A549 (cell line): ENCODE measurements around the gene LMF1. TPM values are rescaled to one million over a fixed set of nuclear protein-coding genes. Genes with fewer than 3 reads are reported as not detected.

ENCODE experiments used
- ATAC-seq, 2 experiments: fragments of 200-7000 bp in 1 of 2; fragments of >200 bp in 1 of 2; cut with Nextera tagmentation in 1 of 2; cut with Tn5 transposase in 1 of 2; 3 replicates each; pipeline versions ENCODE4 v1.8.0 to v1.9.1; 2018 to 2020; ENCODE audit warnings: mild to moderate bottlenecking in 1 of 2, moderate library complexity in 1 of 2
- CTCF ChIA-PET: fragments of 300-600 bp; sonication (Branson Sonifier 250); formaldehyde crosslinking; extraction: SDS; loops from one replicate; lab custom pipeline; 2021; ENCODE audit warnings: antibody characterized with exemption, inconsistent platforms; lab: Yijun Ruan, JAX
- POLR2A ChIA-PET: fragments of 350-600 bp; formaldehyde crosslinking; extraction: SDS; loops from one replicate; lab custom pipeline; 2021; ENCODE audit warnings: antibody characterized with exemption, inconsistent platforms; lab: Yijun Ruan, JAX
- DNase-seq, 2 experiments: peaks; one replicate each; pipeline versions ENCODE4 v3.0.0 to v3.0.0-alpha.2; 2011 to 2016; ENCODE audit warnings: low read depth in 1 of 2, low spot score in 1 of 2
- FAIRE-seq: peaks from 2 replicates; lab custom pipeline; 2011; peaks lifted over from hg19 to GRCh38; lab: Jason Lieb, UNC
- H3K27ac ChIP-seq, 2 experiments: fragments of >200 bp; sonication (Bioruptor Twin); formaldehyde crosslinking; 3 replicates each; pipeline ENCODE4 v1.5.1; 2016 to 2017
- H3K4me1 ChIP-seq: fragments of >200 bp; sonication (Bioruptor Twin); formaldehyde crosslinking; 3 replicates; pipeline ENCODE4 v1.6.1; 2016
- H3K4me2 ChIP-seq: fragments of >200 bp; sonication (Bioruptor Twin); formaldehyde crosslinking; 3 replicates; pipeline ENCODE4 v1.6.1; 2016
- H3K4me3 ChIP-seq: fragments of >200 bp; sonication (Bioruptor Twin); formaldehyde crosslinking; 3 replicates; pipeline ENCODE4 v1.5.1; 2016
- H3K9me3 ChIP-seq: fragments of >200 bp; sonication (Bioruptor Twin); formaldehyde crosslinking; 3 replicates; pipeline ENCODE4 v1.6.1; 2016
- BHLHE40 ChIP-seq: IDR thresholded peaks from 2 replicates; pipeline ENCODE4 v1.6.1; 2012; ENCODE audit warnings: low read depth, low read length, inconsistent platforms
- CBX2 ChIP-seq: fragments of 200-600 bp; sonication (generic); IDR thresholded peaks from 2 replicates; pipeline ENCODE4 v1.6.1; 2016; ENCODE audit warnings: low read depth, mild to moderate bottlenecking, borderline replicate concordance
- CBX8 ChIP-seq: fragments of 200-600 bp; sonication (generic); IDR thresholded peaks from 2 replicates; pipeline ENCODE4 v1.6.1; 2016
- CHD4 ChIP-seq: fragments of 200-600 bp; sonication (generic); IDR thresholded peaks from 2 replicates; pipeline ENCODE4 v1.6.1; 2016; ENCODE audit warnings: antibody characterized with exemption, mild to moderate bottlenecking, borderline replicate concordance
- E2F6 ChIP-seq: IDR thresholded peaks from 2 replicates; pipeline ENCODE4 v1.6.1; 2012; ENCODE audit warnings: low read depth, borderline replicate concordance
- EHMT2 ChIP-seq: fragments of 200-600 bp; sonication (generic); IDR thresholded peaks from 2 replicates; pipeline ENCODE4 v1.6.1; 2016; ENCODE audit warnings: antibody characterized with exemption, low read depth, mild to moderate bottlenecking, moderate library complexity
- EP300 ChIP-seq, 2 experiments: fragments of >200 bp; sonication (Bioruptor Twin); formaldehyde crosslinking; IDR thresholded peaks; 2 replicates in 1 of 2; 3 replicates in 1 of 2; pipeline ENCODE4 v1.6.1; 2016 to 2017
- FOXS1 ChIP-seq: fragments of 250-450 bp; sonication (Bioruptor Pico); IDR thresholded peaks from 2 replicates; pipeline ENCODE4 v1.5.0; 2020; ENCODE audit warnings: mild to moderate bottlenecking, moderate library complexity
- HOXA7 ChIP-seq: fragments of 250-450 bp; sonication (Bioruptor Pico); IDR thresholded peaks from 2 replicates; pipeline ENCODE4 v1.5.0; 2020; ENCODE audit warnings: mild to moderate bottlenecking, moderate library complexity
- HOXB13 ChIP-seq: fragments of 250-450 bp; sonication (Bioruptor Pico); IDR thresholded peaks from 2 replicates; pipeline ENCODE4 v1.5.0; 2020; ENCODE audit warnings: low read depth, mild to moderate bottlenecking, moderate library complexity
- HOXB5 ChIP-seq: fragments of 250-450 bp; sonication (Bioruptor Pico); IDR thresholded peaks from 2 replicates; pipeline ENCODE4 v1.5.0; 2020; ENCODE audit warnings: mild to moderate bottlenecking, moderate library complexity
- KDM1A ChIP-seq: fragments of 200-600 bp; sonication (generic); IDR thresholded peaks from 2 replicates; pipeline ENCODE4 v1.6.1; 2016; ENCODE audit warnings: low read depth, mild to moderate bottlenecking
- MYC ChIP-seq: IDR thresholded peaks from 2 replicates; pipeline ENCODE4 v1.6.1; 2012; ENCODE audit warnings: mild to moderate bottlenecking, inconsistent platforms, low read length, improper control_type of control experiment, borderline replicate concordance
- PHF8 ChIP-seq: fragments of 200-600 bp; sonication (generic); IDR thresholded peaks from 2 replicates; pipeline ENCODE4 v1.6.1; 2016; ENCODE audit warnings: low read depth, mild to moderate bottlenecking, antibody characterized with exemption, moderate library complexity, borderline replicate concordance
- POLR2A ChIP-seq: IDR thresholded peaks from 2 replicates; pipeline ENCODE4 v1.6.1; 2012; ENCODE audit warnings: mild to moderate bottlenecking, low read length
- RARB ChIP-seq: fragments of 250-450 bp; sonication (Bioruptor Pico); IDR thresholded peaks from 2 replicates; pipeline ENCODE4 v1.8.0; 2021; ENCODE audit warnings: mild to moderate bottlenecking, moderate library complexity
- RCOR1 ChIP-seq: fragments of 150-350 bp; IDR thresholded peaks from 2 replicates; pipeline ENCODE4 v1.6.1; 2014; ENCODE audit warnings: antibody characterized with exemption, low read length, low read depth
- TFCP2L1 ChIP-seq: fragments of 250-450 bp; sonication (Bioruptor Pico); IDR thresholded peaks from 2 replicates; pipeline ENCODE4 v1.5.0; 2021; ENCODE audit warnings: mild to moderate bottlenecking
- ZFP36 ChIP-seq: fragments of 450-650 bp; IDR thresholded peaks from 2 replicates; pipeline ENCODE4 v1.6.1; 2014; ENCODE audit warnings: borderline replicate concordance; ENCODE audit not compliant: partially characterized antibody
- ZNF302 ChIP-seq: fragments of 250-450 bp; sonication (Bioruptor Pico); IDR thresholded peaks from 2 replicates; pipeline ENCODE4 v1.9.0; 2021; ENCODE audit warnings: inconsistent platforms, mild to moderate bottlenecking, moderate library complexity
- WGBS: methylation state at CpG from one replicate; pipeline ENCODE4 v1.1.6; 2017; ENCODE audit errors: missing lambda C conversion rate; 5-methylcytosine and 5-hydroxymethylcytosine counted together
- polyA plus RNA-seq, 4 experiments: library from polyadenylated mRNA; depleted of rRNA in 3 of 4; stranded (reverse); fragments of >200 nt; fragmentation: RNase III in 1 of 4; extraction: RNeasy Plus Mini Kit Qiagen cat#74134 plus additional on column Dnase treatment in 1 of 4; gene quantifications; 2 replicates in 3 of 4; 3 replicates in 1 of 4; pipeline ENCODE4 v1.2.3, GENCODE V29; 2011 to 2017
- TF ChIP-seq, protein P1 (sequence below): fragments of 450-650 bp; IDR thresholded peaks from 2 replicates; pipeline ENCODE4 v1.6.1; 2014; ENCODE audit warnings: antibody characterized with exemption
- TF ChIP-seq, protein P2 (sequence below): fragments of >200 bp; sonication (Bioruptor Twin); formaldehyde crosslinking; IDR thresholded peaks from 3 replicates; pipeline ENCODE4 v1.5.1; 2016
- TF ChIP-seq, protein P3 (sequence below): fragments of 250-450 bp; sonication (Bioruptor Pico); IDR thresholded peaks from 2 replicates; pipeline ENCODE4 v1.5.0; 2020; ENCODE audit warnings: low read depth, mild to moderate bottlenecking, moderate library complexity

Gene LMF1
- polyA plus RNA-seq, 2 of the 4 experiments (the other 2 are of a cell fraction), result 8.8 to 10.9 TPM

DNA sequence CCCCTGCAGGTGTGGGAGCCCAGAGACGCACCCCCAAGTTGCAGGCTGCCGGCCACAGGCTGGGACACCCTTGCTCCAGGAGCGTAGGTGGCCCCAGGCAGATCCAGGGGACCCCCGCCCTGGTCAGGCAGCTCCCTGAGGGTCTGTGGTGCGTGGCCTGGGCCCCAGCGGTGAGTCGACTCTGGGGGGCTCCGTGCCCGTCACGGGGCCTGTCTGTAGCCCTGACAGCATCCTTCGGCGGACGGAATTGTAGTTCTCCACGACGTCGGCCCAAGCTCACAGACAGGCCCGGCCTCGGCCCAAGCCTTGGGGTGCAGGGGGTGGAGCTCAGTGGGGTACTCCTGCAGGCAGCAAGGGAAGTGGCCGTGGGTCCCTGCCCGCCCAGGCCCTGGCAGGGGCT is 82.9 kb downstream of the LMF1 start:
- TF ChIP-seq TFCP2L1, result no peak
- no peak for TF ChIP-seq EP300 (IDR thresholded peaks at IDR 0.05)
- TF ChIP-seq EHMT2, result no peak
- TF ChIP-seq PHF8, result no peak
- no peak for TF ChIP-seq MYC
- no peak for TF ChIP-seq HOXB13 (CRISPR knock-in tag)
- ChIA-PET CTCF (no interaction called here), POLR2A (no interaction called here)
- DNase-seq (no peak), FAIRE-seq (no peak), ATAC-seq (no peak)
- H3K9me3 ChIP-seq, result no peaks in the 10 kb centered on the region
- no peaks in the 10 kb centered on the region for H3K4me1 ChIP-seq
- no peak overlapping the region for H3K4me3 ChIP-seq
- no peak overlapping the region for H3K27ac ChIP-seq
- H3K4me2 ChIP-seq, result no peak overlapping the region
- 87% methylated on average over 15 of the region's 20 CpGs for WGBS

DNA sequence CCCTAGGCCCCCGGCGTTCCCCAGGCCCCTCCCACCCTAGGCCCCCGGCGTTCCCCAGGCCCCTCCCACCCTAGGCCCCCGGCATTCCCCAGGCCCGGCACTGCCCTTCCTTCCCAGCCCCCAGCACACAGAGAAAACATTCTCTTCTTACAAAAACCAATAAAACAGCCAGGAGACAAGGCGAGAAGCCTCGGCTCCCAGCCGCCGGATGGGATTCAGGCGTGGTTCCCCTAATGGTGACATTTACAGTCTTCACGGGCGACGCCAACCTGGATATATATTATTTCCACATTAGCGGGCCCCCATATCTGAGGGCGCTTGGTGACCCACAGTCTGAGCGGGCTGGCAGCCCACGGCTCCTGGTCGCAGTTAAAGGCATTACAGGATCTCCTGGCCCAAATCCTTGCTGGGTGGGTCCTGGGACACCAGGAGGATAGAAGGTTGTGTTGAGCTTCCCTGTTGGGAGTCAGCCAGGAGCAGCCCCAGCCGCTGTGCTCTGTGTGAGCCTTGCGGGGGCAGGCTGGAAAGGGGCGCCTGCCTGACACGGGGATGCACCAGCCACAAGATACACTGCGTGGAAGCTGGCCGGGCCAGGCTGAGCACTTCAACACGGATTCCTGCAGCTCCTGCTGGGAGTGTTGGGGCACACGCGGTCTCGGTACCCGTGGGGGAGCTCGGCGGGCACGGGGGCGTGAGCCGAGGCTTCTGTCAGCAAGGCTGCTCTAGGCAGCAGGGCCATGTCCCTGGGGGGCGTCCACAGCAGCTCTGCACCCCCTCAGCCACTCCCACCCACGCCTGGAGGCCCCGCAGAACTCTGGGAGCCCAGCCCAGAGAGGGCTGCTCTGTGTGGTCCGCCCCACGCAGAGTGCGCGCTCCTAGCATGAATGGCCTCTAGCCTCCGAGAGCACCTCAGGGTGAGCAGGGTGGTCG is 83.7 kb downstream of the LMF1 start:
- ATAC-seq, result no peak
- Histone ChIP-seq H3K4me3 (no peak overlapping the region), H3K27ac (no peak overlapping the region), H3K9me3 (no peaks in the 10 kb centered on the region), H3K4me2 (no peak overlapping the region), H3K4me1 (no peaks in the 10 kb centered on the region)
- no peak for DNase-seq
- FAIRE-seq, result no peak
- CTCF ChIA-PET, result interaction anchor here (0.6 kb wide), 1 partner anchor 289 kb away, joined by 3 read pairs; no protein-coding TSS in a partner anchor
- WGBS, result 87% methylated on average over 31 of the region's 44 CpGs
- POLR2A ChIA-PET, result no interaction called here
- no peak for TF ChIP-seq E2F6

- no peak for FAIRE-seq
- no peaks in the 10 kb centered on the region for H3K4me1 ChIP-seq
- no peak for ATAC-seq
- DNase-seq, result no peak
- CTCF ChIA-PET, result no interaction called here
- no peak overlapping the region for H3K4me2 ChIP-seq
- H3K4me3 ChIP-seq, result no peak overlapping the region
- H3K9me3 ChIP-seq, result no peaks in the 10 kb centered on the region
- no peak overlapping the region for H3K27ac ChIP-seq
- whole genome bisulfite sequencing, result 88% methylated on average over 13 of the region's 20 CpGs
- TF ChIP-seq BHLHE40, result no peak
- TF ChIP-seq, protein P1, sequence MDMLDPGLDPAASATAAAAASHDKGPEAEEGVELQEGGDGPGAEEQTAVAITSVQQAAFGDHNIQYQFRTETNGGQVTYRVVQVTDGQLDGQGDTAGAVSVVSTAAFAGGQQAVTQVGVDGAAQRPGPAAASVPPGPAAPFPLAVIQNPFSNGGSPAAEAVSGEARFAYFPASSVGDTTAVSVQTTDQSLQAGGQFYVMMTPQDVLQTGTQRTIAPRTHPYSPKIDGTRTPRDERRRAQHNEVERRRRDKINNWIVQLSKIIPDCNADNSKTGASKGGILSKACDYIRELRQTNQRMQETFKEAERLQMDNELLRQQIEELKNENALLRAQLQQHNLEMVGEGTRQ, result no peak
- no peak for TF ChIP-seq EHMT2
- no peak for TF ChIP-seq CBX8
- TF ChIP-seq CHD4, result no peak
- TF ChIP-seq PHF8, result no peak
- TF ChIP-seq ZNF302, result no peak
- no peak for TF ChIP-seq EP300 (IDR thresholded peaks at IDR 0.05)
- no peak for TF ChIP-seq FOXS1
- no peak for TF ChIP-seq RARB (CRISPR knock-in tag)
- no peak for TF ChIP-seq POLR2A
- no peak for TF ChIP-seq HOXA7 (CRISPR knock-in tag)
- no peak for TF ChIP-seq HOXB5
- no peak for TF ChIP-seq TFCP2L1
- TF ChIP-seq, protein P2, sequence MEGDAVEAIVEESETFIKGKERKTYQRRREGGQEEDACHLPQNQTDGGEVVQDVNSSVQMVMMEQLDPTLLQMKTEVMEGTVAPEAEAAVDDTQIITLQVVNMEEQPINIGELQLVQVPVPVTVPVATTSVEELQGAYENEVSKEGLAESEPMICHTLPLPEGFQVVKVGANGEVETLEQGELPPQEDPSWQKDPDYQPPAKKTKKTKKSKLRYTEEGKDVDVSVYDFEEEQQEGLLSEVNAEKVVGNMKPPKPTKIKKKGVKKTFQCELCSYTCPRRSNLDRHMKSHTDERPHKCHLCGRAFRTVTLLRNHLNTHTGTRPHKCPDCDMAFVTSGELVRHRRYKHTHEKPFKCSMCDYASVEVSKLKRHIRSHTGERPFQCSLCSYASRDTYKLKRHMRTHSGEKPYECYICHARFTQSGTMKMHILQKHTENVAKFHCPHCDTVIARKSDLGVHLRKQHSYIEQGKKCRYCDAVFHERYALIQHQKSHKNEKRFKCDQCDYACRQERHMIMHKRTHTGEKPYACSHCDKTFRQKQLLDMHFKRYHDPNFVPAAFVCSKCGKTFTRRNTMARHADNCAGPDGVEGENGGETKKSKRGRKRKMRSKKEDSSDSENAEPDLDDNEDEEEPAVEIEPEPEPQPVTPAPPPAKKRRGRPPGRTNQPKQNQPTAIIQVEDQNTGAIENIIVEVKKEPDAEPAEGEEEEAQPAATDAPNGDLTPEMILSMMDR, result no peak
- TF ChIP-seq RCOR1, result no peak
- TF ChIP-seq ZFP36, result no peak
- TF ChIP-seq CBX2, result no peak
- TF ChIP-seq, protein P3, sequence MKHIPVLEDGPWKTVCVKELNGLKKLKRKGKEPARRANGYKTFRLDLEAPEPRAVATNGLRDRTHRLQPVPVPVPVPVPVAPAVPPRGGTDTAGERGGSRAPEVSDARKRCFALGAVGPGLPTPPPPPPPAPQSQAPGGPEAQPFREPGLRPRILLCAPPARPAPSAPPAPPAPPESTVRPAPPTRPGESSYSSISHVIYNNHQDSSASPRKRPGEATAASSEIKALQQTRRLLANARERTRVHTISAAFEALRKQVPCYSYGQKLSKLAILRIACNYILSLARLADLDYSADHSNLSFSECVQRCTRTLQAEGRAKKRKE (CRISPR knock-in tag), result no peak
- no peak for TF ChIP-seq KDM1A
- POLR2A ChIA-PET, result no interaction called here
Observed at GRCh38 chr16:886084-886543, 84.7 kb downstream of the LMF1 start.
